ENCODE data around the gene TNFAIP3.
A peak's percentile ranks its signal among the peaks of the same experiment; 100 is the strongest.

TNFAIP3 gene

DNA sequence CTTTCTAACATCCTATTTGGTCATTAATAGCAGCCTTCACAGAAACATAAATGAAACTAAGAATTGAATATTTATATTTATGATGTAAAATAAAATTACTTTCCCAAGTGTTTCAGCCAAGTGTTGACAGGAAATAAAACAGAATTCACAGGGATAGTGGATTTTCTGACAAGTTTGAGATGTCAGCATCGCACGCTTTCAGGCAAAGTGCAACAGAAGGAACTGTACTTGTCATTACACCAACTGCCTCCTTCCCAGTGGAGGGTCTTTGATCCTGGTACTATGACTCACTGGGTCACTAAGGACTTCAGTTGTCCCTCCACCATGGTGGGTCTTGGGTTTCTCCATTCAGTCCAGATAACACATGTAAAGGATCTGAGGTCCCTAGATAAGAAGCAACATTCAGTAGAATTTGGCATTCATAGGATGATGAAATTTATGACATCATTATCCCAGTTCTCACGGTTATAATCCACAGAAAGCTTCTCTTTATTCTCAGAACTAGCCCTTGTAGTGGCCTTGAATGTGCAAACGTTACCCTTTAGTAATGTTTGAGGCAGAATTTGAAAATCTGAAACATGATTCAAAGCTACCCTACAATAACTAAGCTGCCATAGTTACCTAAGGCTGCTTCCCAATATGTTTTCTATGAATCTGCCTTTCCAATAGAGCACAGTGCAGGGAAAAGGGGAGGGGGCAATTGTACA, 3.8 kb upstream of the TNFAIP3 start:
- FAIRE-seq, result no peak

DNA sequence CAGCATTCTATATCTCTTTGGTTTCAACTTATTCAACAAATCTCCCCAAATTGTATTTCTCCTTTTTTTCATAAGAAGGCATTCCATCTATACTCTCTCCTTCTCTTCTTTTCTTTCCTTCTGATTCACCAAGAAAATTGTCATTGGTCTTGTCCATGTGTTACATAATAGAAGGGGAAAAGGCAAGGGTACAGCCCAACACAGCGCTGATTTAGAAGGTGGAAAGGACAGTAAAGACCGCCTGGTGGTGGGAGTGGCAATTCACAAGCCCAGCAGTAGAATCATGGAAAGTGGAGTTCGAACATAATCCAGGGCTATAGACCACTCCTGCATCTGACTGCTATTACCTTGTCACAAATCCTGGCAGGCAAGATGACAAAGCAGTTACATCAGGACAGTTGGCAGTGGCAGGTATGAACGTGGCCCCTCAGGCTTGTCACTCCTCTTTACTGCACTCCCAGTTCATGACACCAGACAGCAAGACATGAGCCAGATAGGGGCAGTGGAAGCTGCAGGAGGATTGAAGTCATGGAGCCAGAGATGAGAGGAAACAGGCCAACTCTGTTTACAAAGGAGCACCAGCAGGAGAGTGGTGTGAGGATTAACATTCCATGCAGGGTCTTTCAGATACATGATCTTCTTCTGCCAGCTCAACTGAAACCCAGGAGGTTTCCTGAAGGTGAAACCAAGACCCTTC, 2.1 kb upstream of the TNFAIP3 start:
- DNase-seq (ENCODE audit: low spot score), result no peak
- no peak for FAIRE-seq

More for the DNA sequence above, 3.8 kb upstream of the TNFAIP3 start:
- no peak for DNase-seq (ENCODE audit: low spot score)

DNA sequence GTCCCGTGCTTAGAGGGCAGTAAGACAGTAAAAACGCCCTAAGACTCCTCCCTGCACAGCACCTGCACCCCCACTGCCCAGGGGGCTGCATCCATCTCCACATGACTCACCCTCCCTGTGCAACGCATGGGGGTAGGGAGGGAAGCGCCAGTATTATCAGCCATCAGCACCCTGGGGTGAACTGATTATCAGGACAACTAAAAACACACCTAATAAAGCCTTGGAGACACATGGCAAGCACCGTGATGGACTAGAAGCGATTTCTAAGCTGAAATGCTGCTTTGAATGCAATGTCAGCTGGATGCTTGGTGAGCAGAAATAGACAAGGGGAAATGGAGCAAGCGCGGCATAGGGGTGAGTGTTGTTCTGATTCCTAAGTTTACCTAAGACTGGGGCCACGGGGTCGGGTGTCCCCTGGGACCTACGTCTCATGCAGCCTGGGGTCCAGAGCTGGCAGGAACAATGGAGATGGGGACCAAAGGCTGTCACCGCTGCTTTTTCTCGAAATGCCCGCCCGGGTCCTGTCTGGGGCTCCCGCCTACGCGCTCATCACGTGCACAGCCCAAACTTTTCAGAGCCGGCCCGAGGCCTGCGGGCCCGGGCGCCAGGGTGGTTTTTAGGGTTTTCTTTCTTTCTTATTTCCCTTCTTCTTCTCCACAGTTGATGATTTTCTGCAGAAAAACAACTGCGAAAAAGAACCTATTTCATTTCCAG, 702 bp upstream of the TNFAIP3 start:
- no peak for FAIRE-seq
- DNase-seq (ENCODE audit: low spot score), result no peak

DNA sequence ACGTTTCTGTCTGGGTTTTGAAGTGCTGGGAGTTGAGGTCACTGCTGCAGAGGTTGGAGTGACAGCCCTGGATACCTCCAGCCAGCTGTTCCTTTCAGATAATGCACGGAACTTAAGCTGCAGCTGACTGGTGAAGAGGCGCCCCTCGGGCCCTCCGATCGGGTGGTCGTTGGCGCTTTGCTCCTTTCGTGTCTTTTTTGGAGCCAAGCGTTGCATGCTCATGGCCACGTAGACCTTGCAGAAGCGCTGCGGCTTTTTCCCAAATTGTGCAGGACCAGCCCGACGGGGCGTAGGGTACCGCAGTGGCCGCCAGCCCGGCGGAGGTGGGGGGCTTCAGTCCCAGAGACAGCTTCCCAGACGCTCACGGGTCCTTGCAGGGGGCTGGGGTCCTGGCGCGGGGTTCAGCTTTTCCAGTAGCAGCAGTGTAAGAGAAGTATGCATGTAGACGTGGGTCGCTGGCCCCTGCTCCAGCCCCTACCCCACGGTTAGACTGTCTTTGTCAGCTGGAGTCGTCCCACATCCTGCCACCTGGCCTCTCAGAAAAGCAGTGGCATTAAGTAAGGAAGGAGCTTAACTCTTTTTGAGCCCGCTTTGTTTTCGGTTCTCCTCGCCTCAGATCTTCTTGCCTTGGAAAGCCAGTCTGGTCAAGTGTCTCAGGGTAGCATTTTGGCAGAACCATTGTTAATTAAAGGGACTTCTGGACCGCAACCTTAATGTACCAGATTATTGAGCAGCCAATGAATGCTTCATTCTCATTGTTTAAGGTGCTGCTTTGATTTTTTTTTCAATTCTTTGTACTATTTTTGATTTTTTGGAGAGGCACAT, 838 bp downstream of the TNFAIP3 start:
- no peak for FAIRE-seq

DNA sequence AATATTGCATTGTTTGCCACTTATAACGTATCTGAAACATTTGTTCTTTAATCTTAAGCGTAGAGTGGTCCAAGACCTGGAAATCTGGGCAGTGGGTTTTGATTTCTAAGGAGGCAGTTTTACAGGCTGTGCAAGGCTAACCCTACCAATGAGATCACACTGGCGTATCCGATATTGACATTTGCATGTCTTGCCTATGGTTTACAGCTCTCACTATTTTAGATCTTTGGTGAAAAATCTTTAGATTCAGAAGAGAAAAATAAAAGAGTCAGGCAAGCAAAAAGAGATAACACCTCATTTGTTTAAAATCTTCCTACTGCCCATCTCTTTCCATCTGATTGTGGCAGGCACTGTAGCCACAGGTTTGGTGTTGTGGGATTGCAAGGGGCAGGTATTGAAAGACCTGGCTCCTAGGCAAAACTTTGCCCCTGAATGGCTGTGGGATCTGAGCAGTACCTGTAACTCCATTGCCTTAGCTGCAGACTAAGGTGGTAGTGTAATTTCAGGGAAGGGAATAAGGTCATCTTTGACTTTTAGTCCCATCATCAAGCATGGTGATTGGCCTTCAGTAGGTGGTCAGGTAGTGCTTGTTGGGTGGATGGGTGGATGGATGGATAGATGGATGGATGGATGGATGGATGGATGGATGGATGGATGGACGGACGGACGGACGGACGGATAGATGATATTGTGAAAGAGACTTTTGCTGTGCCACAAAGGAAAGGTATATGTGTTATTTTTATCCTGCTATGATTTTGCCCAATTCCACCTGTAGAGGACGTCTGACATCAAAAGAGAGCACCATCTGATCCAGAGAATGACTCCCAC, 1.9 kb downstream of the TNFAIP3 start:
- no peak for DNase-seq (ENCODE audit: low spot score)

More for the DNA sequence above, 838 bp downstream of the TNFAIP3 start:
- no peak for DNase-seq (ENCODE audit: low spot score)

DNA sequence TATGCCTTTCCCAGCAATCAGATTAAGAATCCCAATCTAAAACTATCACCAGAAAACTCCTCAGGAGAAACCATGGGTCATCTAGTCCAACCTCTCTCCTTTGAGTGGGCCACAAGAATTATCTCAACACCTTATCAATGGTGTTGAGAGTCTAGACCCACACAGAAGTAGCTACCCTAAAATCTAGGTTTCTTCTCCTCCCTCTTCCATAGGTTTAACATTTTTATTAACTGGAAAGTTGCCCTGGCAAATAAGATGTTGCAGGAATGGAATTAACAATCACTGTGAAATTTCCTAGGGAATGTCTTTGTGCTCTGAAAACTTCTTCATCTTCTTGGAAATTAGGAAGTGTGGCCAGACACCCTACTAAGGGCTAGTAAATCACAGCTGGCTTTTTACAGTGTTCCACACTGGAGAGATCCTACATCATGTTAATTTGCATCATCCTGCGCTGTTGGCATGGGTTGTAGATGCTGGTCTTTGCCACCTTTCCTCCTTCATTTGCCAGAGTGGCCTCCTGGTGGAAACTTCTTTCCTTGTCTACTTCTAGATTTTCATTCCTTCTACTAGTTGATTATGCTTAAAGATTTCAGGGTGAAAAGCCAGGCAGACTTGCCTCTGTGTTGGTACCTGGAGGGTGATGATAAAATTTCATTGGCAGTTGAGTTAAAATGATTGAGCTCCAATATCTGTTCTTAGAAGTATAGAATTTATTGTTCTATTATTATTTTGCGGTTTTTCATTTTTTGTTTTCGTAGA, 2.7 kb downstream of the TNFAIP3 start:
- no peak for FAIRE-seq
- no peak for DNase-seq (ENCODE audit: low spot score)

More for the DNA sequence above, 1.9 kb downstream of the TNFAIP3 start:
- FAIRE-seq, result no peak

DNA sequence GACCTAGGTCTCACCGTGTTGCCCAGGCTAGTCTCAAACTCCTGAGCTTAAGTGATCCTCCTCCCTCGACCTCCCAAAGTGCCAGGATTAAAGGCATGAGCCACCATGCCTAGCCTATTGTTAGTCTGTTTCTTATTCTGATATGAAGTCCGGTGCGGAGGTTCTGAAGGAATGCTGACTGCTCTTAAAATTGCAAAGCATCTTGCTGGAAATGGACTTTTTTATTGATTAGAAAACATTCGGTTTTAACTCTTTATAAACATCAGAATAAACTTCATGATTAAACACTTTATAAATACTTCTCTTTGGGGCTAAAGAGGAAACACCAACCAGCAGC, 3.2 kb downstream of the TNFAIP3 start:
- no peak for FAIRE-seq
- no peak for DNase-seq (ENCODE audit: low spot score)

DNA sequence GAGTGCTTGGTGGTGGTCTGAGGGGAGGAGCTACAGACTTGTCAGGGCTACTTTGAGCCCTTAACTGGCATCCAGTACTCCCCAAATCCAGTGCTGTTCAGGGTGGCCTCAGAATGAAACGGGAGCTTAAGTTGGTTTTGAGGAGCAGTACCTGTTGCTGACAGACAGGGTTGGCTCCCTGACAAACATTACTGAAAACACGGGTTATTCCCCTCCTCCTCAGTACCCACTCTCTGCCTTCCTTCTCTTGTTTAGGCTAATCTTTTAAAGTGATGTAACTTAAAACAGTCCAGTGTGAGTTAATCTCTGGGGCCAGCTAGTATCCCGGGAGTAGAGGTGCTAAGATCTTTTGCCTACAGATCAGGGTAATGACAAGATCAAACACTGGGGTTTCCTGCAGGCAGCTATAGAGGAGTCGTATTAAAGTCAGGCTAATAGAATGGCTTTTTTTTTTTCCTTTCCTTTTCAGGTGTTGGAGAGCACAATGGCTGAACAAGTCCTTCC, 3.7 kb downstream of the TNFAIP3 start:
- DNase-seq (ENCODE audit: low spot score) (no peak), FAIRE-seq (no peak)

DNA sequence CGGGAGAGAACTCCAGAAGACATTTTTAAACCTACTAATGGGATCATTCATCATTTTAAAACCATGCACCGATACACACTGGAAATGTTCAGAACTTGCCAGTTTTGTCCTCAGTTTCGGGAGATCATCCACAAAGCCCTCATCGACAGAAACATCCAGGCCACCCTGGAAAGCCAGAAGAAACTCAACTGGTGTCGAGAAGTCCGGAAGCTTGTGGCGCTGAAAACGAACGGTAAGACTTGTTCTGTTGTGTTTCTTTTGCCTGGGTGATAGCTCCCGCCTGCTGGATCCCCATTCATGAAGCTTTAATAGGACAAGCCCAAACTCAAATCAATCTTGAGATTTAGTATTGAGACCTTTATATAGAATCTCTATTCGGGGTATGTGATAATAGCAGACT, 4.2 kb downstream of the TNFAIP3 start:
- DNase-seq (ENCODE audit: low spot score) (no peak), FAIRE-seq (no peak)

DNA sequence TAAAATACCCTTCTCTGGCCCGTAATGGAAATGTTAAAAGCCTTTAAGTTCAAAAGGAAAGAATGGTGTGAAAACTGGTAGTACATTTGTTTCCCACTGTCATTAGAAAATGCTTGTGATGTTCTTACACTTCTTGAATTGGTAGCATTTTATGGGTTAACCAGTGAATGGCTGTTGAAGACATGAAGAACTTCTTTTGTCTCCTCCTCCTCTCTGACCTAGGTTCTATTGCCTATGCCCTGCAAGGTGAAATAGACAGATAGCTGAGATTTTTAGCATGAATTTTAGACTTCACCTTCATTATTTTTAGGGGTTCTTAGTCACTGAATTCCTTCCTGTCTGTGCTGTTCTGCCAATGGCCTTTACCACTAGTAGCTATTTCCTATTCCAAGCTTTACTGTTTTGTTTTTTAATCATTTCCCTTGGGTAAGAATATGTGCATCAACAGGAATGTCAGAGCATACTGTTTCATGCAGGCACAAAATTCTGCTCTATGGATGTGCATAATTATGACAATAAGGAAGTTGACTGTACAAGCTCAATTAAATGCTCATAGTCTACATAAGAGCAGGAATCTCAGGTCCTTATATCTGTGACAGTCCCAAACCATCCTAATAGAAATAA, 4.9 kb downstream of the TNFAIP3 start:
- no peak for DNase-seq (ENCODE audit: low spot score)
- FAIRE-seq, result no peak

DNA sequence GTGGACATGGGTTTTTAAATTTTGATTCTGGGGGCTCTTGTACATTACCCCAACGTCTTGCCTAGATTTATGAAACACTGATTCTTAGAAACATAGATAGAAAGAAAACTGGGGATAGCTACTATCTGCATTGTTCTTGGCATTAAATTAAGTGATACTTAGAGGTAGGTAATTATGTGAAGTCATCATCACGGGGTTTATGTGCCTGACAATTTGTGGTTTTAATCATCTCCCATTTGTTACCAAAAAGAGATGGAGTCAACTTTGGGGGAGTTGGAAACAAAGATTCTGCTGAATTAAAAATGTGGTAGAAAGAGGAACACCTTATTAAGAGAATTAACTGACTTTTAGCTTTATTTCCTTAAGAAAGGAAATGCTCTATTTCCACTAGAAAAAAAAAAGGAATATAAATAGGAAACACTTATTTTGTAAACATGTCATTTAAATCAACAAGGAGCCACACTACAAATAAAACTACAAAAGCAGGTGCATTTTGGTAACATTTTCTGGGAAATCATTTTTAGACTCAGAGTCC, 5.6 kb downstream of the TNFAIP3 start:
- no peak for FAIRE-seq

DNA sequence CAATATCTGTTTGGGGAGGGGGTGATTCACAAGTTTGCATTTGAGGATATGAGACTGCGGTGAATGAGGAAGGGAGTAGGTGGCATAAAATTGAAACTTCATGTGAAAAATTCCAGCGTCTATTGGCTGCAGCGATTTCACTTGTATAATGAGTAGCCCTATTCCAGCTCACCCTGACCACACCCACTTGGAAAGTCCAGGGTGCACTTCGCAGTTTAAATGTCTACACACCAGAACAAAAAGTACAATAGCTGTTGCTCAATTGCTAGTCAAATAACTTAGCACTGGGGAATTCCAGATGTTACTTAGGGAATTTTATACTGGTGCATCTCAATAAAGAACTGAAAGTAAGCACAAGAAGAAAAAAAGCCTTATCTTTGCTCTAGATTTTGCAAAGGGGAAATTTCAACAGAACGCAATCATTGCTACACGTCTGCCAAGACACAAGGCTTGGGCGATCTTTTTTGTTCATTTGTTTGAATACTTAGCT, 6.3 kb downstream of the TNFAIP3 start:
- DNase-seq (ENCODE audit: low spot score), result peak; percentile 78
- peak; percentile 76 for FAIRE-seq

More for the DNA sequence above, 5.6 kb downstream of the TNFAIP3 start:
- DNase-seq (ENCODE audit: low spot score), result no peak

DNA sequence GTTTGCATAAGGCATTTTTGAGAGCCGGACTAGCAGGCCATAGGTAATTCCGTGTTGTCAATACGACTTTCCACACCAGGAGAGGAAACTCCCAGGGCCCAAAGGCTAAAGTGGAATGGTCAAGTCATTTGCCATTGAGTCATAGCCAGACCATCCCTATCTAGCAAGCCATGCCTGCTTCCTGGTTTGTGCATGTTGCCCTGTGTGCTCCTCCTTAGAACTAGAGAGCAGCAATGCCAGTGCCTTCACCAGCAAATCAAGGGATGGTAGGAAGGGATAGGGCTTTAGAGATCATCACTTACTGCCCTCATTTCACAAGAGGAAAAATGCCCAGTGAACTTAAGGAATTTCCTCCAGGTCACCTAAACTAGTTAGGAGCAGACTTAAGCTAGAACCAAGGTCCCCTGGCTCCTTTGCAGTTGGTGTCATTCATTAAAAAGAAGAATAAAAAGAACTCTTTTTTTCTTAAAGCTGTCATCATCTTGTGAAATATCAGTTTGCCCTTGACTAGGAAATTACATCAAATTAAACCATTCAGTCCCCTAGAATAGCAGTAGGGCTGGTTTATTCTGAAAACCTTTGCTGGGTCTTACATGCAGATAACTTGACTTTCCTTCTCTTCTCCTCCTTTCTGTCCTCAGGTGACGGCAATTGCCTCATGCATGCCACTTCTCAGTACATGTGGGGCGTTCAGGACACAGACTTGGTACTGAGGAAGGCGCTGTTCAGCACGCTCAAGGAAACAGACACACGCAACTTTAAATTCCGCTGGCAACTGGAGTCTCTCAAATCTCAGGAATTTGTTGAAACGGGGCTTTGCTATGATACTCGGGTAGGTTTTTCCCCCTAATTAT, 7.4 kb downstream of the TNFAIP3 start:
- DNase-seq (ENCODE audit: low spot score) (peak; percentile 54), FAIRE-seq (no peak)

DNA sequence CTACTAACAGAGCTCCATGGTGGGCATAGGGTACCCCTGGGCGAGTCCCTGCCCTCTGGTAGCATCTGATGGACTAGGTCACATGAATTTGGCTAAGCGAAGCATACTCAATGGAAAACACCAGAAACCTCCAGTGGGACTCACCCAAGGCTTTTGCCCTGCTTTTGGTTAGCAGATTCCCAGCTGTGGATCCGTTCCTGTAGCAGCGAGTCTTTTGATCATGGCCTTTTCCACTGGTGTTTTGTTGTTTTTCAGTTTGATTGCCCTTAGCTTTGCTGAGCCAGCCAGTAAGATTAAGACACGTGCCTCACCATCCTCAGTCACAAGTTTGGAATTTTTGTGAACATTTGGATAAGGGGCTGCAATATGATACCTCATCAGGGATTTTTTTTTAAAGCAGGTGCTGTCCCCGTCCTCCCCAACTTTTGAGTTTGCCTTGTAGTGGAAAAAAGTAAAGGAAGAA, 8.0 kb downstream of the TNFAIP3 start:
- DNase-seq (ENCODE audit: low spot score), result no peak
- no peak for FAIRE-seq

DNA sequence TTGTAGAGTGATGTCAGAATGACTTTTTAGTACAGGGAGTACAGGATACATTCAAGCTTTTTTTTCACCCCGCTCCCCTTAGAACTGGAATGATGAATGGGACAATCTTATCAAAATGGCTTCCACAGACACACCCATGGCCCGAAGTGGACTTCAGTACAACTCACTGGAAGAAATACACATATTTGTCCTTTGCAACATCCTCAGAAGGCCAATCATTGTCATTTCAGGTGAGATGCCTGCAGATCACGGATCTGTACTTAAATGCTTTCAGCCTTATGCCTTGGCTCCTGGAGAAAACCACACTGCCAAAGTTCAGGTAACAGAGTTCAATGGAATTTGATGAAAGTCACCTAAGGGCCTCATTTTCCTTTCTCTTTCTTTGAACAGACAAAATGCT, 8.5 kb downstream of the TNFAIP3 start:
- FAIRE-seq, result no peak

DNA sequence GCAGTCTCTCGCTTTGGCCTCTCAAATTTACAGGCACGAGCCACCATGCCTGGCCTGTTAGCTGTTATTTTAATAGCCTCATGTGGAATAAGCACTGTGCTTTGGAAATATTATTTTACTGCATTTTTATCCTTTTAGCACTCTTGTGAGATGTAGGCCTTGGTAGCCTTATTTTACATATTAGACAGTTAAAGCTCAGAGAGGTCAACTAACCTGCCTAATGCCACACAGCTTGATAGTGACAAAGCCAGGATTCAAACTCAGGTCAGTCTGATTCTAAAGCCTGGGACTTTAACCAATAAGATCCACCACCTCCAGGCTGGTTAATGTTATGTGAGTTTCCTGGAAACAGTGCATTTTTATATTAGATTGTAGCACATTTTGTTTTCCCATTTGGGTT, 9.5 kb downstream of the TNFAIP3 start:
- DNase-seq (ENCODE audit: low spot score) (no peak), FAIRE-seq (no peak)

More for the DNA sequence above, 8.5 kb downstream of the TNFAIP3 start:
- no peak for DNase-seq (ENCODE audit: low spot score)

DNA sequence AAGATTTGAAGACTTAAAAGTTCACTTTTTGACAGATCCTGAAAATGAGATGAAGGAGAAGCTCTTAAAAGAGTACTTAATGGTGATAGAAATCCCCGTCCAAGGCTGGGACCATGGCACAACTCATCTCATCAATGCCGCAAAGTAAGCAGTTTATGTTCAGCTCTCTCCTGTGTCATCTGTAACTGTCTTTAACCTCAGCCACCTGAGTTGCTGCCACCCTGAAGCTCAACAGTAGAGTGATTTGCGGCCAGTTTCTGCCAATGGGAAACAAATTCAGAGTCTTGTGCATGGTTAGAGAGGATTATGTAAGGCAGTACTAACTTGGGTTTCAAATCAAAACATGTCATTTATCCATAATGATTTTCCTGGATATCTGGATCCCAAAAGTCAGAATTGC, 10.1 kb downstream of the TNFAIP3 start:
- FAIRE-seq (no peak), DNase-seq (ENCODE audit: low spot score) (no peak)

DNA sequence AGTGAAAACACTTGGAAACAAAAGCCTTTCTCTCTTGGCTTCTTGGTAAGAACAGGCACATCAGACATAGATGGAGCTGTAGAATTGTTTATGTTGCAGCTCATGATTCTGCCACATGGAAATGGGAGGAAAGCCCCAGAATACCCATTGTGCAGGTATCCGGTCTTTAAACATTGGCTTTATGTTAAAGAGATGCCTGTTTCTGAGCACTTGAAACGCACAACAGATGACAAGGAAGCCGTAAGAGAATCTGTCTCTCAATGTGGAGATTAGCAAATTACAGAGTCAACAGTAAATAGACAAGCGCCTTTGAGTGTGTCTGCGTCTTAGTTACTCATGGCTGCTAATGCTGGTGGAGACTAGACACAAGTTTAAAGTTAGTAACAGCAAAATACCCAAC, 10.5 kb downstream of the TNFAIP3 start:
- no peak for FAIRE-seq

More for the DNA sequence above, 10.5 kb downstream of the TNFAIP3 start:
- DNase-seq (ENCODE audit: low spot score), result no peak
